ENCODE measurements around the gene RDX.

The RDX gene

GRCh38 chr11:110161061-110161460, 135.4 kb downstream of the RDX start:
- no peaks in the 10 kb centered on the region for H3K9me3 ChIP-seq (ENCODE audit: control insufficient read depth in 1 of 2, low read length in 2 of 2)
- no peak overlapping the region for H3K27ac ChIP-seq (ENCODE audit: low read length)
- H3K27me3 ChIP-seq (ENCODE audit: low read depth, low read length), result no peaks in the 10 kb centered on the region
- H3K36me3 ChIP-seq (ENCODE audit: control insufficient read depth in 1 of 2, insufficient read depth in 2 of 2, low read length in 2 of 2), result peaks cover 36 to 45% of the 10 kb centered on the region in 2 donors
- H3K4me3 ChIP-seq (ENCODE audit: low read depth in 1 of 2, low read length in 2 of 2), result no peak overlapping the region
- no peaks in the 10 kb centered on the region for H3K4me1 ChIP-seq (ENCODE audit: control insufficient read depth in 1 of 2, insufficient read depth in 2 of 2, low read length in 2 of 2)

GRCh38 chr11:110160437-110160836, 136.0 kb downstream of the RDX start:
- peaks cover 34 to 40% of the 10 kb centered on the region in 2 donors for H3K36me3 ChIP-seq (ENCODE audit: control insufficient read depth in 1 of 2, insufficient read depth in 2 of 2, low read length in 2 of 2)
- H3K9me3 ChIP-seq (ENCODE audit: control insufficient read depth in 1 of 2, low read length in 2 of 2), result no peaks in the 10 kb centered on the region
- no peaks in the 10 kb centered on the region for H3K27me3 ChIP-seq (ENCODE audit: low read depth, low read length)
- H3K4me3 ChIP-seq (ENCODE audit: low read depth in 1 of 2, low read length in 2 of 2), result no peak overlapping the region
- H3K4me1 ChIP-seq (ENCODE audit: control insufficient read depth in 1 of 2, insufficient read depth in 2 of 2, low read length in 2 of 2), result peaks cover 0 to 5% of the 10 kb centered on the region in 2 donors
- H3K27ac ChIP-seq (ENCODE audit: low read length), result no peak overlapping the region

- H3K27me3 ChIP-seq (ENCODE audit: low read depth, low read length), result no peaks in the 10 kb centered on the region
- no peaks in the 10 kb centered on the region for H3K9me3 ChIP-seq (ENCODE audit: control insufficient read depth in 1 of 2, low read length in 2 of 2)
- peaks cover 32 to 36% of the 10 kb centered on the region in 2 donors for H3K36me3 ChIP-seq (ENCODE audit: control insufficient read depth in 1 of 2, insufficient read depth in 2 of 2, low read length in 2 of 2)
- H3K4me1 ChIP-seq (ENCODE audit: control insufficient read depth in 1 of 2, insufficient read depth in 2 of 2, low read length in 2 of 2), result peaks cover 0 to 5% of the 10 kb centered on the region in 2 donors
- no peak overlapping the region for H3K4me3 ChIP-seq (ENCODE audit: low read depth in 1 of 2, low read length in 2 of 2)
- no peak overlapping the region for H3K27ac ChIP-seq (ENCODE audit: low read length)
Measured at GRCh38 chr11:110160016-110160415, 136.4 kb downstream of the RDX start.

- H3K4me1 ChIP-seq (ENCODE audit: control insufficient read depth in 1 of 2, insufficient read depth in 2 of 2, low read length in 2 of 2), result peaks cover 0 to 5% of the 10 kb centered on the region in 2 donors
- no peaks in the 10 kb centered on the region for H3K9me3 ChIP-seq (ENCODE audit: control insufficient read depth in 1 of 2, low read length in 2 of 2)
- no peaks in the 10 kb centered on the region for H3K27me3 ChIP-seq (ENCODE audit: low read depth, low read length)
- no peak overlapping the region for H3K4me3 ChIP-seq (ENCODE audit: low read depth in 1 of 2, low read length in 2 of 2)
- peaks cover 28 to 30% of the 10 kb centered on the region in 2 donors for H3K36me3 ChIP-seq (ENCODE audit: control insufficient read depth in 1 of 2, insufficient read depth in 2 of 2, low read length in 2 of 2)
- no peak overlapping the region for H3K27ac ChIP-seq (ENCODE audit: low read length)
Measured at GRCh38 chr11:110159476-110159875, 136.9 kb downstream of the RDX start.

GRCh38 chr11:110158317-110159200, 137.9 kb downstream of the RDX start:
- H3K4me3 ChIP-seq (ENCODE audit: low read depth in 1 of 2, low read length in 2 of 2), result no peak overlapping the region
- no peaks in the 10 kb centered on the region for H3K9me3 ChIP-seq (ENCODE audit: control insufficient read depth in 1 of 2, low read length in 2 of 2)
- no peak overlapping the region for H3K27ac ChIP-seq (ENCODE audit: low read length)
- no peaks in the 10 kb centered on the region for H3K27me3 ChIP-seq (ENCODE audit: low read depth, low read length)
- H3K4me1 ChIP-seq (ENCODE audit: control insufficient read depth in 1 of 2, insufficient read depth in 2 of 2, low read length in 2 of 2), result peaks cover 0 to 5% of the 10 kb centered on the region in 2 donors
- peaks cover 22 to 23% of the 10 kb centered on the region in 2 donors for H3K36me3 ChIP-seq (ENCODE audit: control insufficient read depth in 1 of 2, insufficient read depth in 2 of 2, low read length in 2 of 2)

GRCh38 chr11:110156503-110156902, 139.9 kb downstream of the RDX start:
- H3K27me3 ChIP-seq (ENCODE audit: low read depth, low read length), result no peaks in the 10 kb centered on the region
- H3K4me3 ChIP-seq (ENCODE audit: low read depth in 1 of 2, low read length in 2 of 2), result no peak overlapping the region
- H3K4me1 ChIP-seq (ENCODE audit: control insufficient read depth in 1 of 2, insufficient read depth in 2 of 2, low read length in 2 of 2), result peaks cover 0 to 5% of the 10 kb centered on the region in 2 donors
- H3K27ac ChIP-seq (ENCODE audit: low read length), result no peak overlapping the region
- no peaks in the 10 kb centered on the region for H3K9me3 ChIP-seq (ENCODE audit: control insufficient read depth in 1 of 2, low read length in 2 of 2)
- H3K36me3 ChIP-seq (ENCODE audit: control insufficient read depth in 1 of 2, insufficient read depth in 2 of 2, low read length in 2 of 2), result peaks cover 19 to 20% of the 10 kb centered on the region in 2 donors

- H3K27me3 ChIP-seq (ENCODE audit: low read depth, low read length), result no peaks in the 10 kb centered on the region
- H3K4me1 ChIP-seq (ENCODE audit: control insufficient read depth in 1 of 2, insufficient read depth in 2 of 2, low read length in 2 of 2), result peaks cover 1 to 5% of the 10 kb centered on the region in 2 donors
- H3K9me3 ChIP-seq (ENCODE audit: control insufficient read depth in 1 of 2, low read length in 2 of 2), result no peaks in the 10 kb centered on the region
- H3K36me3 ChIP-seq (ENCODE audit: control insufficient read depth in 1 of 2, insufficient read depth in 2 of 2, low read length in 2 of 2), result peaks cover 0 to 7% of the 10 kb centered on the region in 2 donors
- H3K4me3 ChIP-seq (ENCODE audit: low read depth in 1 of 2, low read length in 2 of 2), result no peak overlapping the region
- no peak overlapping the region for H3K27ac ChIP-seq (ENCODE audit: low read length)
Measured at GRCh38 chr11:110153474-110153873, 142.9 kb downstream of the RDX start.

GRCh38 chr11:110152199-110152598, 144.2 kb downstream of the RDX start:
- Histone ChIP-seq H3K27ac (ENCODE audit: low read length) (no peak overlapping the region), H3K27me3 (ENCODE audit: low read depth, low read length) (no peaks in the 10 kb centered on the region), H3K36me3 (ENCODE audit: control insufficient read depth in 1 of 2, insufficient read depth in 2 of 2, low read length in 2 of 2) (no peaks in the 10 kb centered on the region), H3K9me3 (ENCODE audit: control insufficient read depth in 1 of 2, low read length in 2 of 2) (no peaks in the 10 kb centered on the region), H3K4me3 (ENCODE audit: low read depth in 1 of 2, low read length in 2 of 2) (no peak overlapping the region), H3K4me1 (ENCODE audit: control insufficient read depth in 1 of 2, insufficient read depth in 2 of 2, low read length in 2 of 2) (peaks cover 3 to 8% of the 10 kb centered on the region in 2 donors)

- Histone ChIP-seq H3K36me3 (ENCODE audit: control insufficient read depth in 1 of 2, insufficient read depth in 2 of 2, low read length in 2 of 2) (no peaks in the 10 kb centered on the region), H3K4me3 (ENCODE audit: low read depth in 1 of 2, low read length in 2 of 2) (no peak overlapping the region), H3K9me3 (ENCODE audit: control insufficient read depth in 1 of 2, low read length in 2 of 2) (no peaks in the 10 kb centered on the region), H3K4me1 (ENCODE audit: control insufficient read depth in 1 of 2, insufficient read depth in 2 of 2, low read length in 2 of 2) (peaks cover 3% of the 10 kb centered on the region in 2 donors), H3K27ac (ENCODE audit: low read length) (no peak overlapping the region), H3K27me3 (ENCODE audit: low read depth, low read length) (no peaks in the 10 kb centered on the region)
Measured at GRCh38 chr11:110148775-110149744, 147.4 kb downstream of the RDX start.

- Histone ChIP-seq H3K9me3 (ENCODE audit: control insufficient read depth in 1 of 2, low read length in 2 of 2) (no peaks in the 10 kb centered on the region), H3K27ac (ENCODE audit: low read length) (no peak overlapping the region), H3K36me3 (ENCODE audit: control insufficient read depth in 1 of 2, insufficient read depth in 2 of 2, low read length in 2 of 2) (no peaks in the 10 kb centered on the region), H3K4me3 (ENCODE audit: low read depth in 1 of 2, low read length in 2 of 2) (no peak overlapping the region), H3K4me1 (ENCODE audit: control insufficient read depth in 1 of 2, insufficient read depth in 2 of 2, low read length in 2 of 2) (peaks cover 3% of the 10 kb centered on the region in 2 donors), H3K27me3 (ENCODE audit: low read depth, low read length) (no peaks in the 10 kb centered on the region)
Measured at GRCh38 chr11:110147962-110148709, 148.3 kb downstream of the RDX start.

Data from muscle layer of duodenum (tissue), 2 donors.